ENCODE results near the gene IER5. TPM values are rescaled to one million over a fixed set of nuclear protein-coding genes. Genes with fewer than 3 reads are reported as not detected.

The IER5 gene
- total and polyA plus RNA-seq, 2 of the 13 experiments (the other 11 are each of a cell fraction or from before 2014, with no cell fraction given), result 2.5 to 3.5 TPM

DNA sequence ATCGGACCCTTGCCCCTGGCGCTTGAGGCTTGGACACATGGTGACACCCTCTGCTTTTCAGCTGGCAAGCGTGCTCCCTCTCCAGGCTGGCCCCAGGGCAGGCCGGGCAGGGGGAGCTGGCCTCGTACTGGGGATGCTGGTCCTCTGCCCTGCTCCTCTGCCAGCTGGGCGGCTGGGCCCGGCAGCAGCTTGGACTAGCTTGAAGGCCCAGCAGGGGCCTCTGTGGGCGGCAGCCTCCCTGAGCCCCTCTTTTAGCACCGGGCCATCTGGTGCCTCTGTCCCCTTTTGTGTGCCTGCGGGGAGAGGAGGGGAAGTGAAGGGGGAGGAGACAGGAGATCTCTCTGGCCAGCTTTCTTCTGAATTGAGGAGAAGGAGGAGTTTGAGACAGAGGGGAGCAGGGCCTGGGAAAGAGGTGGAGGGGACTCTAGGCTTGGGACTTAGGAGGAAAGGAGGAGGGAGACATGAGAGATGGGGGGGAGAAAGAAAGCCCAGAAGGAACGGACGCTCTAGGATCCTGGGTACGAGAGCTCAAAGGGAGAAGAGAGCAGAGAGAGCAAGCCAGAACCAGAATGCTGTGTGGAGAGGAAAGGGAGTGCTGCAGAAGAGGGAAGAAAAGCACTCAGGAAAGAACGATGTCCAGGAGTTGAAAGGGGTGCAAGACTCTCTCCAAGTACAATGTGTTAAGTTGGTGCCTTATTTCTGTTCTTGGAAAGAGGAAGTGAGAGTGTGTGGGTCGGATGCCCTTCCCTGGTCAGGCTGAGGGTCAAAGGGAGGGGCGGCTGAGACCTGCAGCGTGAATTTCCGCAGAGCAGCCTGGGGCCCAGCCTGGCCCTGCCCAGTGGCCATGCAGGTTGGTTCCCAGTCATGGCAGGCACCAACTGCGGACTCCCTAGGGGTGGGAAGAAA, 40.3 kb downstream of the IER5 start:
- no peak overlapping the region for H2AFZ ChIP-seq (ENCODE audit: low read length)
- TF ChIP-seq BCL6 (CRISPR knock-in tag; IDR thresholded peaks at IDR 0.05) (peak; percentile 60), HNRNPL (IDR thresholded peaks at IDR 0.05; ENCODE audit: low read depth, low read length) (0 out of 2 replicates have a peak, but pooled peaks have one; percentile 47), TBX2 (CRISPR knock-in tag; IDR thresholded peaks at IDR 0.05; ENCODE audit: borderline replicate concordance) (no peak)
- in situ Hi-C loops (cut with HindIII; ENCODE audit: extremely low pct_ligation_motif_present, low pct_unique_long_range_greater_than_20kb) (loop anchor here (25.0 kb wide), 1 partner anchor 617 kb away; the partner anchor contains the start of gene ACBD6), intact Hi-C loops (cut with micrococcal nuclease; ENCODE audit: unreplicated experiment) (loop anchor here (2.0 kb wide), 1 partner anchor 16 kb away; no protein-coding TSS in a partner anchor)
- H3K4me3 ChIP-seq (replicated peaks in 1 of 3; ENCODE audit: insufficient read depth in 1 of 3, low read depth in 2 of 3, low read length in 3 of 3), result no peak overlapping the region
- no peaks in the 10 kb centered on the region for H3K36me3 ChIP-seq (replicated peaks in 1 of 2; ENCODE audit: control insufficient read depth in 1 of 2, insufficient read depth in 2 of 2, low read length in 2 of 2)
- no peaks in the 10 kb centered on the region for H4K20me1 ChIP-seq (ENCODE audit: insufficient read depth, low read length)
- 45% methylated on average over 14 of the region's 19 CpGs for WGBS (ENCODE audit: low lambda C conversion rate)
- peaks cover 1 to 4% of the 10 kb centered on the region in 2 experiments; a peak in 1 of 5 replicates for H3K27me3 ChIP-seq (ENCODE audit: control insufficient read depth in 1 of 2, insufficient read depth in 2 of 2, low read length in 2 of 2)
- no peak overlapping the region for H3K27ac ChIP-seq (ENCODE audit: extremely low read length, insufficient read depth, low read length)
- CTCF ChIA-PET (ENCODE audit: low intra/inter-chr PET ratio, low total read pairs), result no interaction called here
- BruUV-seq (replicated peaks), result no TSS peak
- no peaks in the 10 kb centered on the region for H3K9me3 ChIP-seq (ENCODE audit: low read length)
- DNase-seq (ENCODE audit: low spot score) (no peak), ATAC-seq (no peak), FAIRE-seq (no peak)
- no peak overlapping the region for H3K9ac ChIP-seq (ENCODE audit: insufficient read depth, low read depth, low read length)
- peaks cover 58% of the 10 kb centered on the region for H3K4me1 ChIP-seq (ENCODE audit: insufficient read depth, low read length)
- POLR2A ChIA-PET, result interaction anchor here (1.2 to 1.7 kb wide), 2 partner anchors 39 to 95 kb away, joined by 4 read pairs; partner anchors contain the start of gene MR1
- H3K4me2 ChIP-seq (ENCODE audit: low read depth, low read length), result peak overlapping the region; percentile 7
- H3K79me2 ChIP-seq (ENCODE audit: insufficient read depth, low read length), result no peaks in the 10 kb centered on the region

DNA sequence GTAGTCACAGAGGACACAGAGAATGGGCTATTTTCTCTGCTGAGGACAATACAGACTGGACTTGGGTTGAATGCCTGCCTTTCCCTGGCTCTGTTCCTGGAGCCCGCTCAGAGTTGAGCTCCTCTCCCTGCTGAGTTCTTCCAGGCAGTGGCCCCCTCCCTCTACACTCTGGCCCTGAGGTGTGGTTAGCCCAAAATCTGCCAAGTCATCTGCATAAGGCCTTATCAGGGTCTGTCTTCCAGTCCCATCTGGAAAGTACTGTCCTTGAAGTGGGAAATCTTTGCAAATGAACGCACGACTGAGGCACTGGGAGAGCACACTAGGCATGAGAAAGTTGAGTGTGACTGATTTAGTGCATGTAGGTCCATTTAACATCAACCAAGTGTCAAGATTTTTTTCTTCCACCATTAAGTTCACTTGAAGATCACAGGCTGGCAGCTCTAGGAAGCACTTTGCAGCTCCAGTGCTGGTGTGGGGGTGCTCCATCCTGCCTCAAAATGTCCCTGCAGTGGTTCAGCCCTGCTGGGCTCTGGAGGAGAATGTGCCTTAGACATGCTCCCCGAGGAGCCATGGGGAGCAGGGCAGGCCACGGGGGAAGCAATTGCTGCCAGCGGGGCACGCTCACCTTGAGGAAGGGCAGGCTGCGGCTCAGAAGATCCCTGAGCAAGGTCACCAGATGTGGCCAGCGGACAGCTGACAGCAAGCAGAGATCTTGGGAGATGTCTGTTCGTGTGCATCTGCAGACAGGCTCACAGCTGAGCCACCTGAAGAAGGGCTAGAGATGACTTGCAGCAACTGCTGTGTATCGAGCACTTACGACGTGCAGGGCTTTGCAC, 41.5 kb downstream of the IER5 start:
- Histone ChIP-seq H3K4me1 (ENCODE audit: insufficient read depth, low read length) (peaks cover 70% of the 10 kb centered on the region), H3K79me2 (ENCODE audit: insufficient read depth, low read length) (no peaks in the 10 kb centered on the region), H3K9me3 (ENCODE audit: low read length) (no peaks in the 10 kb centered on the region), H3K9ac (ENCODE audit: insufficient read depth, low read depth, low read length) (no peak overlapping the region), H3K27me3 (ENCODE audit: control insufficient read depth in 1 of 2, insufficient read depth in 2 of 2, low read length in 2 of 2) (peaks cover 1 to 4% of the 10 kb centered on the region in 2 experiments; a peak in 1 of 5 replicates), H2AFZ (ENCODE audit: low read length) (no peak overlapping the region), H4K20me1 (ENCODE audit: insufficient read depth, low read length) (no peaks in the 10 kb centered on the region), H3K4me2 (ENCODE audit: low read depth, low read length) (no peak overlapping the region), H3K4me3 (replicated peaks in 1 of 3; ENCODE audit: insufficient read depth in 1 of 3, low read depth in 2 of 3, low read length in 3 of 3) (no peak overlapping the region), H3K36me3 (replicated peaks in 1 of 2; ENCODE audit: control insufficient read depth in 1 of 2, insufficient read depth in 2 of 2, low read length in 2 of 2) (no peaks in the 10 kb centered on the region), H3K27ac (ENCODE audit: extremely low read length, insufficient read depth, low read length) (no peak overlapping the region)
- in situ Hi-C loops (cut with HindIII; ENCODE audit: extremely low pct_ligation_motif_present, low pct_unique_long_range_greater_than_20kb), result loop anchor here (25.0 kb wide), 1 partner anchor 618 kb away; the partner anchor contains the start of gene ACBD6
- 46% methylated on average over 4 of the region's 13 CpGs for WGBS (ENCODE audit: low lambda C conversion rate)
- ChIA-PET CTCF (ENCODE audit: low intra/inter-chr PET ratio, low total read pairs) (no interaction called here), POLR2A (no interaction called here)
- intact Hi-C loops (cut with micrococcal nuclease; ENCODE audit: unreplicated experiment), result loop anchor here (2.0 kb wide), 1 partner anchor 17 kb away; no protein-coding TSS in a partner anchor
- FAIRE-seq (no peak), ATAC-seq (no peak), DNase-seq (ENCODE audit: low spot score) (no peak)
- TF ChIP-seq U2AF2 (IDR thresholded peaks at IDR 0.05; ENCODE audit: low read depth, low read length) (no peak), NFE2L2 (IDR thresholded peaks at IDR 0.05; ENCODE audit: low read length) (peak; percentile 38; the same call in 1 of the 2 replicates)
- TF ChIP-seq, protein P1, sequence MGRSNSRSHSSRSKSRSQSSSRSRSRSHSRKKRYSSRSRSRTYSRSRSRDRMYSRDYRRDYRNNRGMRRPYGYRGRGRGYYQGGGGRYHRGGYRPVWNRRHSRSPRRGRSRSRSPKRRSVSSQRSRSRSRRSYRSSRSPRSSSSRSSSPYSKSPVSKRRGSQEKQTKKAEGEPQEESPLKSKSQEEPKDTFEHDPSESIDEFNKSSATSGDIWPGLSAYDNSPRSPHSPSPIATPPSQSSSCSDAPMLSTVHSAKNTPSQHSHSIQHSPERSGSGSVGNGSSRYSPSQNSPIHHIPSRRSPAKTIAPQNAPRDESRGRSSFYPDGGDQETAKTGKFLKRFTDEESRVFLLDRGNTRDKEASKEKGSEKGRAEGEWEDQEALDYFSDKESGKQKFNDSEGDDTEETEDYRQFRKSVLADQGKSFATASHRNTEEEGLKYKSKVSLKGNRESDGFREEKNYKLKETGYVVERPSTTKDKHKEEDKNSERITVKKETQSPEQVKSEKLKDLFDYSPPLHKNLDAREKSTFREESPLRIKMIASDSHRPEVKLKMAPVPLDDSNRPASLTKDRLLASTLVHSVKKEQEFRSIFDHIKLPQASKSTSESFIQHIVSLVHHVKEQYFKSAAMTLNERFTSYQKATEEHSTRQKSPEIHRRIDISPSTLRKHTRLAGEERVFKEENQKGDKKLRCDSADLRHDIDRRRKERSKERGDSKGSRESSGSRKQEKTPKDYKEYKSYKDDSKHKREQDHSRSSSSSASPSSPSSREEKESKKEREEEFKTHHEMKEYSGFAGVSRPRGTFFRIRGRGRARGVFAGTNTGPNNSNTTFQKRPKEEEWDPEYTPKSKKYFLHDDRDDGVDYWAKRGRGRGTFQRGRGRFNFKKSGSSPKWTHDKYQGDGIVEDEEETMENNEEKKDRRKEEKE (IDR thresholded peaks at IDR 0.05), result no peak
- no TSS peak for BruUV-seq (replicated peaks)
